ENCODE results near the gene OSBPL2.

Gene OSBPL2

GRCh38 chr20:62262064-62262463 lies 23.7 kb downstream of the OSBPL2 start:
- no peak for DNase-seq

DNA sequence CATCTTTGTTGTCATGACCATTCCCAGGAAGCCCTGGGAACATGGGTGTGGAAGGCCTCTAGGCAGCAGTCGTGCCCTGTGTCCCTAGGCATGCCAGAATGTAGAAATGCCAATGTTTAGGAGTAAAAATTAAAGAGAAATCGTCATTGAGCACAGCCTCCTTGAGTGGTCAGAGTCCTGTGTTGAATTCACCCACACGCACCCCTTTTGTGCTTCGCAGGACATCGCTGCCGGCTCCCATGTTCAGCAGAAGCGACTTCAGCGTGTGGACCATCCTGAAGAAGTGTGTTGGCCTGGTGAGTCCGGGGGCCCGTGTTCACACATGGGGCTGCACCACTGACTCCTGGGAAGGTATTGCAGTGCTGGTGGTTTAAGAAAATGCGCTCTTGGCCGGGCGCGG lies 25.1 kb downstream of the OSBPL2 start:
- DNase-seq, result no peak

DNA sequence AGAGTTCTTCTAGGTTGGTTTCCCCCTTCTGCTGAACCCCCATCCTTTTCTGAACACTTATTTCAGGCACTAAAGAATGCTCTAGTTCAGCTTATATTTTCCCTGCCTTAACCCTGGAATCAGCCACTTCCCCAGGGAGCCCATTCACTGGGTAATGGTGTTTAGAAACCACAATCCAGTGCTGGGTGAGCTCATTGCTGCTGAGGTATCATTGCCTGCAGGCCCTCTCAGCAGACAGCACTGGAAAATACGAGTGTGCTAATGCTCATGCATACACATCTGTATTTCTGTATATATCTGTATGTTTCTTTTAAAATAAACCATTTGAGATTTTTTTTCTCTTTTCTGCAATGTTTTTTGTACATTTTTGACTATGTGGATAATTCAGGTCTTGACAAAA lies 27.0 kb downstream of the OSBPL2 start:
- no peak for DNase-seq

DNA sequence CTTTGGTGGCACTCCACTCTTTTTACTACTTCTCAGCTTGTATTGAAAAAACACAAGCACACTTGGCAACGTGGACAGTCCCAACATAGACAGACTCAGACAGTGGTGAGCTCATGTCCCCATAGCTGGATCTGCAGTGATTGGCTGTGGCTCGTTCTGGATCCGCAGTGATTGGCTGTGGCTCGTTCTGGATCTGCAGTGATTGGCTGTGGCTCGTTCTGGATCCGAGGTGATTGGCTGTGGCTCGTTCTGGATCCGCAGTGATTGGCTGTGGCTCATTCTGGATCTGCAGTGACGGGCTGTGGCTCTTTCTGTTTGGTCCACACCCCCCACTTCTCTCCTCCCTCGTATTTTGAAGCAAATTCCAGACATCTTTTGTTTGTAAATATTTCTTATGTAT lies 28.0 kb downstream of the OSBPL2 start:
- no peak for DNase-seq

DNA sequence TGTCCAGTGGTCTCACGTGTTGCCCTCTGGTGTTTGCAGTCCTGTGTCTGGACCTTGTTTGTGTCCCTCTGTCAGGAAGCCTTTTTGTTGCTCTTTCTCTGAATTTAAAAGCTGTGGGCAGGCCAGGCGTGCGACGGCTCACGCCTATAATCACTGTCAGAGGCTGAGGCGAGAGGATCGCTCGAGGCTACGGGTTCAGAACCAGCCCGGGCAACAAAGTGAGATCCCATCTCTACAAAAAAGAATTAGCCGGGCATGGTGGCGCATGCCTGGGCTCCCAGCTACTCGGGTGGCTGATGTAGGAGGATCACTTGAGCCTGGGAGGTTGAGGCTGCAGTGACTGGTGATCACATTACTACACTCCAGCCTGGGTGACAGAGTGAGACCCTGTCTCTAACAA lies 28.5 kb downstream of the OSBPL2 start:
- no peak for DNase-seq

DNA sequence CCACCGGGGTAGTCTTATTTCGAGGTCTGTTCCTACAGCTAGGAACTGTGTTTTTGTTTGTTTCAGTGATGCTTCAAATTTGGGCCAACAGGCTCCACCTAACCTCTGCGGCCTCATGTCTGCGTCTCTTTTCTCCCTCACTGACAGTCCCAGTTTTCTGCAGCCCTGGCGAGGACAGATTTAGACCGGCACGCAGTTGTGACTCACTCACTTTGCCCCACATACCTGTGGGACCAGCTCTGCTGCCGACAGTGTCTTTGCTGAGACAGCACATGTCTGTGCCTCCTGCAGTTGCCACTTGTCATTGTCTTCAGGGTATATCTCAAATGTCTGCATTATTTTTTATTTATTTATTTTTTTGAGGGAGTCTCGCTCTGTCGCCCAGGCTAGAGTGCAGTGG lies 29.2 kb downstream of the OSBPL2 start:
- no peak for DNase-seq

DNA sequence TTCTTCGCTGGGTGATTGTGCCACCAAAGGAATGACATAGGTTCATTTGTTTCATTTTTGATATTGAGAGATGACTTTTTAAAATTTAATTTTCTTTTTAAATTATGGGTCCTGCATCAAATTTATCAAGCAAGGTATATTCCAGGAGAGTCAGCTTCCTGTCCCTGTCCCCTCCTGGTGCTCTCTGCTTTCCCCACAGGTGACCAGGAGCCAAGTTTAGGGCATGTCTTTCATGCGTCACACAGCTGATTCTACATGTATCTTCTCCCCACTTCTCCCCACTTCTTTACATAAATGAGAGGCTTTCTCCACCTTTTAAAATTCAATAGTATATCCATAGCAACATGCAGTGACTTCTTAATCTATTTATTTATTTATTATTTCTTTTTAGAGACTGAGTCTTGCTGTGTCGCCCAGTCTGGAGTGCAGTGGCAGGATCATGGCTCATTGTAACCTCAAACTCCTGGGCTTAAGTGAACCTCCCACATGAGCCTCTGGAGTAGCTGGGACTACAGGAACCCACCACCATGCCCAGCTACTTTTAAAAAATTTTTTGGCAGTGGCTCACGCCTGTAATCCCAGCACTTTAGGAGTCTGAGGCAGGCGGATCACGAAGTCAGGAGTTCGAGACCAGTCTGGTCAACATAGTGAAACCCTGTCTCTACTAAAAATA lies 30.0 kb downstream of the OSBPL2 start:
- DNase-seq, result no peak

DNA sequence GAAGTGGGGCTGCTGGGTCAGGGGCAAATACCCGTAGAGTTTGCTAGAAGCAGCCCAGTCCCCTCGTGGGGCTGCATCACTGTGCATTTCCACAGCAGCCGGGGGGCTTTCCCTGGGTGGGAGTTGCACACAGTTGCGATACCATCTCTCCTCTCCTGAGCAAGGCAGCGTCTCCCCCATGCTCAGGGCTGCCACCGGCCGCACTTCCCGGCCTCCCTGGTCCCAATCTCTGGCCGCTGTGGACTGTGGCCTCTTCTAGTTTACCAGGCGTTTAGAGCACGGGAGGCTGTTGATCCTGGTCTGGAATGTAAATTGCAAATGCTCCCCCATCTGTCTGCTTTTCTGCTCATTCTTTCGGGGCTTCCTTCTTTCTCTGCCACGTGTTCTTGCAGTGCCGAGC lies 31.1 kb downstream of the OSBPL2 start:
- DNase-seq, result no peak

- no peak for DNase-seq
Observed at GRCh38 chr20:62269871-62270270, 31.6 kb downstream of the OSBPL2 start.

DNA sequence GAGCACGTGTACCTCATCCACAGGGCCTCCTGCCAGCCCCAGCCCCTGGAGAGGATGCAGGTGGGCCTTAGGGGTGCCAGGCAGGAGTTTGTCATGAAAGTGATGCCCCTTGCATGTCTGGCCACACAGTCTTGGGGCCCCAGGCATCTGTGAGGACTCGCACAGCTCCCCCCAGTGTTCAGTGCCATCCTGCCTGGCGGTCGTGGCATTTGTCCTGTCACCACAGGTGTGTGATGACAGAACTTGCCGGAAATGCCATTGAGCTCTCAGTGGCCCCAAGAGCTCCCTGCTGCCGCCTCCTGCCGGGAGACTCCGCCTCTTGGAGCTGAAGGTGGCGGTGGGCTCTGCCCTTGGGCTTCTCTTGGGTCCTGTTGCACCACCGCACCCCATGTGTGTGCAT lies 33.9 kb downstream of the OSBPL2 start:
- no peak for DNase-seq

GRCh38 chr20:62273416-62273815 lies 35.1 kb downstream of the OSBPL2 start:
- no peak for DNase-seq

GRCh38 chr20:62274332-62274950 lies 36.1 kb downstream of the OSBPL2 start:
- no peak for DNase-seq

GRCh38 chr20:62275219-62275618 lies 36.9 kb downstream of the OSBPL2 start:
- no peak for DNase-seq

- no peak for DNase-seq
Observed at GRCh38 chr20:62276439-62276838, 38.1 kb downstream of the OSBPL2 start.

DNA sequence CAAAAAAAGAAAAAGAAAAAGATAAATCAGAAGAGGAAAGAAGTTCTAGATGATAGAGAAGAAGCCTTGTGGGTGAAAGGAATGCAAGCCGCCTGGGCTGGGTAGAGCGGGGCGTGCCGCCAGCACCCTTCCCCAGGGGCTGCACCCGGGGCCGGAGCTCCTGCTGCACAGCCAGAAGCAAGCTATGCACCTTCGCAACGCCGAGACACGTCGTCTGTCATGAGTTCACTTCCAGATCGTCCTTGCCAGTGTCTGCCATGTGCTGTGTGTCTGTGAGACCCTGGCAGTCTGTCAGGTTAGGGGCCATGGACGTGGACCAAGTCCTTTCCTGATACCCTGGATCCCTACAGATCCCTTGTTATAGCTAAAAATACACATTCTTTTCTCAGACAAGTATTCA lies 38.9 kb downstream of the OSBPL2 start:
- no peak for DNase-seq

GRCh38 chr20:62280303-62280702 lies 42.0 kb downstream of the OSBPL2 start:
- no peak for DNase-seq

GRCh38 chr20:62281161-62281933 lies 43.0 kb downstream of the OSBPL2 start:
- no peak for DNase-seq

GRCh38 chr20:62282103-62282502 lies 43.8 kb downstream of the OSBPL2 start:
- DNase-seq, result no peak

GRCh38 chr20:62282877-62283503 lies 44.7 kb downstream of the OSBPL2 start:
- no peak for DNase-seq

- no peak for DNase-seq
Observed at GRCh38 chr20:62284448-62284847, 46.1 kb downstream of the OSBPL2 start.

DNA sequence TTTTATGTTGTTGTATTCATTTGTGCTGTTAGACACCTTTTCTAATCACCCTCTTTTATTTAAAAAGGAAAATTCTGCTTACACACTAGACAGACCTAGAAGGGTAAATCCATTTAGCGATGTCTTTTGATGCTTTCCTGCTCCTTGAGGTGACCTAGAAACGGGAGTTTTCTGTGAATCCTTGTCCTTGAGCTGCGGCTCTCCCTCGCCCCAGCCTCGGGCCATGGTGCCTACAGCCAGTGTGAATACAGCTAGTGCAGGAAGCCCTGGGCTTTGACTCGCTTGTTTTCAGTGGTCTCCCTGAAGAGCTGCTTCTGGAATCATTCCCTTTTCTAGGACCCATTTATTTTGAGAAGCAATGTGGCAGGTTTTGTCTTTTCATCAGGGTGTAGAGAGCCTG lies 46.8 kb downstream of the OSBPL2 start:
- DNase-seq, result no peak

DNA sequence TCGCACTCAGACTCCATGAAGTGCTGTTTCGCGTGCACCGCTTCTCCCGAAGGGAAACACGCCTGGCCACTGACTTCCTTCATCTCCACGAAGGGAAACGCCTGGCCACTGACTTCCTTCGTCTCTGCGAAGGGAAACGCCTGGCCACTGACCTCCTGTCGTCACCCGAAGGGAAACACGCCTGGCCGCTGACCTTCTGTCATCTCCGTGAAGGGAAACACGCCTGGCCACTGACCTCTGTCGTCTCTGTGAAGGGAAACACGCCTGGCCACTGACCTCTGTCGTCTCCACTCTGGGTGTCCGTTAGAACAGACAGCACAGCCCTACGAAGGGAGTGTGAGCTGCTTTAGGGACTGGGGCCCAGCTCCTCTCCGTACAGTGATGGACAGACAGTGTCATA lies 47.4 kb downstream of the OSBPL2 start:
- no peak for DNase-seq

DNA sequence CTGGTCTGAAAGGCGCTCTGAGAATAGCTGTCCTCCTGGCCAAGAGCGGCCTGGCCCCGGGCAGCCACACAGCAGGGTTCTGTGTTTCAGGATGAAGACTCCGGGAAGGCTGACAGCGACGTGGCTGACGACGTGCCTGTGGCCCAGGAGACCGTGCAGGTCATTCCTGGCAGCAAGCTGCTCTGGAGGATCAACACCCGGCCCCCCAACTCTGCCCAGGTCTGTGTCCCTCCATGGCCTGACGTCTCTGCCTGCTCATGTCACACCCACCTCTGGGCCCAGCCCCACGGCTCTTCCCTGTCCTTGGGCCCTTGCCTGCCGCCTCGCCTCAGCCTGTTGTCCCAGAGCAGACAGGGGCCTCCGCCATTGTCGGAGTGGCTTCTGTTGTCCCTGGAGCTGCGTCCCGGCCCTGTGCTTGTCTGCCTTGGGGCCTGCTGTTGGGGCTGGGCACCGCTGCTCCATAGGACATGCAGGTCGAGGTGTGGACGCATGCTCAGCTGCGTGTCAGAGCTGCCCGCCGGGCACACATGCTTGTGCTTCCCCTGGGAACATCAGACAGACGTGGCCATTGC lies 48.3 kb downstream of the OSBPL2 start:
- no peak for DNase-seq

- no peak for DNase-seq
Observed at GRCh38 chr20:62287129-62287528, 48.8 kb downstream of the OSBPL2 start.

All from NCI-H69 (cell line).